Spleen (tissue), 7 donors: ENCODE measurements around the gene SGPP1.

Source experiments
- CTCF ChIP-seq, 11 experiments: fragments of 200-600 bp in 7 of 11; fragments of 450-650 bp in 4 of 11; sonication (generic) in 4 of 11; IDR thresholded peaks in 8 of 11; conservative IDR thresholded peaks in 3 of 11; 1 replicate in 7 of 11; 2 replicates in 4 of 11; pipeline versions ENCODE4 v1.4.0 to v1.8.0; 2016 to 2021; ENCODE audit warnings: antibody characterized with exemption in 11 of 11, inconsistent platforms in 4 of 11, mild to moderate bottlenecking in 1 of 11
- POLR2A ChIP-seq, 3 donors: fragments of 450-650 bp; IDR thresholded peaks; one replicate each; pipeline ENCODE4 v1.5.1; 2017; ENCODE audit warnings: antibody characterized with exemption in 3 of 3, mild to moderate bottlenecking in 1 of 3
- POLR2AphosphoS5 ChIP-seq, 3 donors: sonication (generic); formaldehyde crosslinking; IDR thresholded peaks; one replicate each; pipeline ENCODE4 v1.5.1; 2017; ENCODE audit warnings: antibody characterized with exemption in 3 of 3
- donor health status: DM: no; HTN: no; CAD: no; lungs with moderate emphysema.
- donor health status: DM: no; HTN: no; CAD: no.
- donor health status: DM: no; HTN: no; CAD: no.

DNA sequence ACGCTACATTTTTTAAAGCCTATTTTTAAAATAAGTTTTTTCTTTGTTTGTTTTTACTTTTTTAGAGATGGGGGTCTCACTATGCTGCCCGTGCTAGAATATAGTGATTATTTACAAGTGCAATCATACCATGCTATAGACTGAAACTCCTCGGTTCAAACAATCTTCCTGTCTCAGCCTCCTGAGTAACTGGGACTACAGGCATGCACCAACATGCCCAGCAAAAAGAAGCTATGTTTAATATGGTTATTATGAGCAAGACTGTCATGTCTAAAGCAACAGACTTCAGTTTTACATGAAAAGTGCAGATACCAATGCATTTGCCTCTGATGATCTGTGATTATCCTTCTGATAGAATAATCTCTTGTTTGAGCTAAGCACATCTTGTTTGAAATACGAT, 45.6 kb upstream of the SGPP1 start:
- TF ChIP-seq CTCF (IDR thresholded peaks at IDR 0.05 in 8 of 11, conservative IDR thresholded peaks at IDR 0.05 in 3 of 11), result no peak
- TF ChIP-seq POLR2A (IDR thresholded peaks at IDR 0.05), result no peak
- TF ChIP-seq POLR2AphosphoS5 (IDR thresholded peaks at IDR 0.05), result no peak
